Stimulated activated naive CD8-positive, alpha-beta T cell treated with anti-CD3 and anti-CD28 coated beads, Interleukin-15, Interleukin-2, amounts not matched to agents 100 U/mL and 50 U/mL, for 24 hours (primary cell): ENCODE data around the gene PTGS1.
"Not testable (repeated sequence)": the region's sequence is repeated elsewhere in the genome, so short reads cannot be mapped to it uniquely, and the experiment has no call there.

Experiments used
- ATAC-seq: fragments of 150-1000 bp; cut with Tn5 transposase; one replicate; pipeline ENCODE4 v1.10.0; 2021
- DNase-seq: peaks from one replicate; pipeline ENCODE4 v3.0.0; 2021

The PTGS1 gene

DNA sequence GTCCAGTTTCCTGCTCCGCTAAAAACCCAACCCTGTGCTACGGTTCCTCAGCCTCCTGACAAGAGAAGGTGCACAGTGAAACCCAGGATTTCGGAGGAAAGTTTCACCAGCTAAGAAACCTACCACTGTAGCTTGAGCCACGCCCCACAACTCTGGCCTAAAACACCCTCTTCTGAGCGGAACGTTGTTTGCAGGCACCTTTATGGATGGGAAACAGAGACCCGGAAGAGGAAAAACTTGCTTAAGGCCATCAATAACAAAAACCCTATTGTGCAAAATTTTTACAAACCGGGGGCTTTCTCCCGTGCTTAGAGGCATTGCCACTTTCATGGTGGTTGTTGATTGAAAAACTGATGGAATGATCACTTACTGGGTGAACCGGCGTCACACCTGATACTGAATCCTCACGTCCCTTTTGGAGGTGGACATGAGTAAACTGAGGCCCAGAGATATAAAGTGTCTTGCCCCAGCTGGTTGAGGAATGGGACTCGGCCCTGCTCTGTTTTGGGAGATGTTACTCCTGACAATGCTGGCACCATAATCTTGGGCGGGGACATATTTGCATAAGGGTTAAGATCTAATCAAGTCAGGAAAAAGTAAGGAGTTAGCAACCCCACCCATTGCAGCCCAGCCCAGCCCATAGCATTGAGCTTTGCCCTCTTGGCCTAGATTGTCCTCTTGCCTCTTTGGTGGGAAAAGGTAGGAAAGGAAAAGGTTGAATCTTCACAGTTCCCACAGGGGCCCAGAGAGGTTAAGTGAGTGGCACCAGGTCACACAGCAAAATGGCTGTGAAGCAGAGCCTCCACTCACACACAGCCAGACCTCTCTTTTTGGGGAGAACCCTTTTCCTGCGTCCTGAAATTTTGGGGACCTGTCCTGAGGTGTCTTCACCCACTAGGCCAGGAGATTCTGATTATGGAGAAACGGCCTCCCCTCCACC lies 23.2 kb upstream of the PTGS1 start:
- peak; percentile 26 for DNase-seq
- no peak for ATAC-seq

GRCh38 chr9:122348288-122348777 lies 22.5 kb upstream of the PTGS1 start:
- no peak for DNase-seq
- no peak for ATAC-seq

DNA sequence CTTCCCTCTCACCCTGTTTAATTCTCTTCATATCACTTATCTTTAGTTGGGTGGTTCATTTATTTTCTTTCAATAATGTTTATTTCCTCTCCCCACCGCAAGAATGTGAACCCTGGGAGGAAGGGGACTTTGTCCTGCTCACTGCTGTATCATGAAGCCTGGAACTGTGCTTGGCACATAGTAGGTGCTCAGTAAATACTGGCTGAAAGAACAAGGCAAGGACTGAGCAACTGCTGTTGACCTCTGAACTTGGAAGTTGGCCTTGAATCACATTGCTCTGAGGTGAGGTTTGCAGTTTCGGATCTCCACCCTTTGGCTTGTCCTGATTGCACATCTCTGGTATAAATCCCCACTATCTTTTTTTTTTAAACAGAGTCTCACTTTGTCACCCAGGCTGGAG lies 22.0 kb upstream of the PTGS1 start:
- ATAC-seq, result no peak
- no peak for DNase-seq

GRCh38 chr9:122349201-122349600 lies 21.6 kb upstream of the PTGS1 start:
- no peak for DNase-seq
- ATAC-seq, result no peak

DNA sequence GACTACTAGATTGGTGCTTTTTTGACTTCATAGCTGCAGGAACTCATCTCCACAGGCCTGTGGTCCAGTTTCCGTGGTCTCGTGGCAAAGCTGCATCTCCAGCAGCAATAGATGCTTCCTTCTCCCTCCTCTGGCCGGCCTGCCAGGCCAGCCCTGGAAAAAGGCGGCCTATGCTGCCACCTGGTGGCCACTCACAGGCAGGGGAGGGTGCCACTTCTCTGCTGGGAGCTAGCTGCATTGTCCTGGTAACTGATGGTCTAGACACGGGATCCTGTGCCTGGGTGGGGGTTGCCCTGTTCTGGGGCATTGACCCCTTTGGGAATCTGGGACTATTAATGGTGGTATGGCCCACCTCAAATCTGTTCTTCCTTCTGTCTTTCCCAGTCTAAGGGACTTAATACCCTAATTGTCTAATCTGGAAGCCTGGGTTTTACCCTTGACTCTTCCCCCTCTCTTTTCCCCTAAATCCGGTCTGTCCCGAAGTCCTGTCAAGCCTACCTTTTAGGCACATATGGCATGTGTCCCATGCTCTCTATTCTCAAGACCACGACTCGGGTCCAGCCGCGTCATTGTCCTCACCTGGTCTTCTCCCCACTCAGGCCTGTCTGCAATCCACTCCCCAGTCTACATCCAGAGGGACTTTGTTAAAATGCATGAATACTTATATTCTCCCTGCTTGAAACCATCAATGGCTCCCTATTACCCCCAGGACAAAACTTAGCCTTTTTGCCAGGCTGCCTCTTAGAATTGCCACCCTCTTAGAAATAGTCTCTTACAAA lies 20.1 kb upstream of the PTGS1 start:
- DNase-seq (peak; percentile 84), ATAC-seq (peak; percentile 84)

GRCh38 chr9:122354536-122355199 lies 16.2 kb upstream of the PTGS1 start:
- DNase-seq (no peak), ATAC-seq (no peak)

DNA sequence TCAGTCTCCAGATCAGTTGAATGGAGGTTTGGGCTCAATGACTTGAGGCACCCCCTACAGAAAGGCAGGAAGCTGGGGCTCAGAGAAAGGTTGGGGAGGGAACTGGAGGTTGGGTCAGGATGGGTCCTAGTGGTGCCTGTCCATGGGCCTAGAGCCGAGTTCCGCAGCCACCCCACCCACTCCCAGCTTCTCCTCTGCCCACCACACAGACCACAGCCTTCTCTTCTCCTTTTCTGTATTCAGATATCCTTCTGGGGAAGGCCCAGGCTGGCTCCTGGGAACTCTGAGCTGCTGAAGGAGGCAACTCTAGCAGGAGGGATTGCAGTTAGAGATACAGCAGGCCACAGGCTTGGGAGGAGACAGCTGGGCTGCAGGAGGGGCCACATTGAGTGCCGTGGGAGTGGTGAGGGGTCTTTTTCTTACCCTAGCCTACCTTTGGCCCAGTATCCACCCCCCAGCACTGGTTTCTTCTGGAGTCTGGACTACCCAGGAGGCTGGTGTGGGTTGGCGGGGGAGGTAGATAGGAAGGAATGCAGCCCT lies 15.4 kb upstream of the PTGS1 start:
- DNase-seq (no peak), ATAC-seq (no peak)

- DNase-seq, result no peak
- ATAC-seq, result no peak
Measured at GRCh38 chr9:122356627-122357026, 14.2 kb upstream of the PTGS1 start.

DNA sequence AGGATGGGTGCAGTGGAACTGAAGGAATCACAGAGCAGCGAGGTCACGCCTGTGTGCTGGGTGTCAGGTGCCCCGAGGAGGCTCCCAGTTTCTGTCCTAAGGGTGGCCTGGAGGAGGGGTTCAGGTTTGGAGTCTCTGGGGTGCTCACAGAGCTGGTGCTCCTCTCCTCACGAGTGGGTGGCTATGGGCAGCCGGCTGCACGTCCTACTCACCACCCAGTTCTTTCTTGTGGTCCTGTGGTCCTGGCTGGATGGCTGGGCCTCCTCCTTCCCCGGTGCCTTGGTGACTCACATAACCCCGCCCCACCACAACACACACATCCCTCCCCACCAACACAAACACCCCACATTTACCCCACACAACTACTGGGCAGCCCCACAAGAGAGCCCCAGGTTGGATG lies 9.9 kb upstream of the PTGS1 start:
- peak; percentile 20 for DNase-seq
- peak; percentile 58 for ATAC-seq

DNA sequence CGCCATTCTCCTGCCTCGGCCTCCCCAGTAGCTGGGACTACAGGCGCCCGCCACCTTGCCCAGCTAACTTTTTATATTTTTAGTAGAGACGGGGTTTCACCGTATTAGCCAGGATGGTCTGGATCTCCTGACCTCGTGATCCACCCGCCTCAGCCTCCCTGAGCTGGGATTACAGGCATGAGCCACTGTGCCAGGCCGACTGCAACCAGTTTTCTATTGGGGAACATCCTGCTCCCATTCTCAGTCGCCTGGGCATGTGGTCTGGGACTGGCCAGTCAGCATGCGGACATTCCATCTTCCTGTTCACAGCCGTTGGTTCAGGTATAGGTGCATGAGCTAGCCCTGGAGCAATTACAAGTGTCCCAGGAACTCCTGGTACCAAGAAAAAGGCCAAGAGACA lies 7.7 kb upstream of the PTGS1 start:
- ATAC-seq, DNase-seq: not testable (repeated sequence)

DNA sequence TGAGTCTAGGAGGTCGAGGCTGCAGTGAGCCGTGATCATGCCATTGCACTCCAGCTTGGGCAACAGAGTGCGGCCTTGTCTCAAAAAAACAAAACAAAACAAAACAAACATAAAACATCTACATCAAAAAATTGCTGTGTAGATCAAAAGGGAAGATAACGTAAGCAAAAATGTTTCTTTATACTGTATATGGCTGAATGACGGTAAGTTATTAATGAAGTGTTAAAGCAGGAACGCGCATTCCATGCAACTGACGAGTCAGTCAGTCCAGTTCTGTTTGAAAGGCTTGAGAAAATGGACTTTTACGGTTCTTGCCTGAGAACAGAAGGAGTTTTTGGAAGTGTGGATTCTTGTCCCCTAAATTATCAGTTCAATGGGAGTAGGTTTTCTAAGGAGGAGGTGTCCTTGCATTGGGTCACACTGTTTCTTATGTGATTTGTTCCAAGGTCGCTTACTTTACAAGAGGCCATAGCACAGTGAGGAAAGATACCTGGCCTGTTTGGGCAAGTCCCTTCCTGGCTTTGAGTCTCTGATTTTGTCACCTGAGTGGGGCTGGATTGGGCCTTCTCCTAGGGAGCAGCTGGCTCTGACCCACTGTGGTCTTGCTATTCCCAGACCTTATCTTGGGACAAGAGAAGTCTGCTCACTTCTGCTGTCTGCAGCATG lies 6.6 kb upstream of the PTGS1 start:
- ATAC-seq, result no peak
- no peak for DNase-seq

DNA sequence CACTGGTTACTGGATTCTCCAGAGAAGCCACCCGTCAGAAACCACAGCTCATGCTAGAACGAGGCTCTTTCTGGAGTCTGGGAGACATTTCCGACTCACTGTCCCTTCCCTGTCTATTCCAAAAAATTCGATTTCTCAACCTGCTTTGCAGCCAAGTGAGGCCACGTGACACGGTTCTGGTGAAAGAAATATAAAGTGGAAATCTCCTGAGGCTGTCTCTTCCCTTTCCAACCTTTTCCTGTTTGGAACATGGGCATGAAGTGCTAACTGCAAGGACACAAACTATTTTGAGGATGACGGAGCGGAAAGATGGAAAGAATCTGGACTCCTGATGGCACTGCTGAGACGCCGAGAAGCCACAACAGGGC lies 6.1 kb upstream of the PTGS1 start:
- ATAC-seq, result no peak
- DNase-seq, result no peak

DNA sequence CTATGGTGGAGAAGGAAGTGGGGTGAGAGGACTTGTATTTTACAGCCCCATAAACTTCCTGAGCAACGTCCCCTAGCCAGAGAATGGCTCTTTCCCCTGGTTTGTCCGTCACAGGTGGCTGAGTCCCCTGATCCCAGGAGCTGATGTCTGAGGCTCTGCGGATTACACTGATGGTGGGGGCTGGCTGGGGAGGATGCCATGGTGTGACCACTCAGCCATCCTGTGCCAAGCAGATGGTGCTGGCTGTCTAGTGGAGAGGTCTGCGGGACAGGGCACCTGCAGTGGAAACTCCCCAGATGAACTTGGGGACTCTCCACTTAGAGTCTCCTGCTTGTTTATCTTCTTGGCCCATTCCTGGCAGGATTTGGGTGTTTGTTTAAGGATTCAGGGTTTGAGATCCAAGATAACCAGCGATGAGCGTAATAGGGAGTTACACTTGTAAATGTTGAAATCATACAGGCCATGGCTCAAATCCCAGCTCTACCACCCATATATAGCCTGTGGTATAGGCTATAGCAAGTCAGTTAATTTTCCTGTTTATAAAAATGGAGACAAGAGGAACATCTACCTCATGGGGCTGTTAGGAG lies 4.7 kb upstream of the PTGS1 start:
- ATAC-seq, result no peak
- no peak for DNase-seq

GRCh38 chr9:122367065-122367464 lies 3.8 kb upstream of the PTGS1 start:
- DNase-seq (no peak), ATAC-seq (no peak)

- DNase-seq, result no peak
- no peak for ATAC-seq
Measured at GRCh38 chr9:122367774-122368460, 2.9 kb upstream of the PTGS1 start.

DNA sequence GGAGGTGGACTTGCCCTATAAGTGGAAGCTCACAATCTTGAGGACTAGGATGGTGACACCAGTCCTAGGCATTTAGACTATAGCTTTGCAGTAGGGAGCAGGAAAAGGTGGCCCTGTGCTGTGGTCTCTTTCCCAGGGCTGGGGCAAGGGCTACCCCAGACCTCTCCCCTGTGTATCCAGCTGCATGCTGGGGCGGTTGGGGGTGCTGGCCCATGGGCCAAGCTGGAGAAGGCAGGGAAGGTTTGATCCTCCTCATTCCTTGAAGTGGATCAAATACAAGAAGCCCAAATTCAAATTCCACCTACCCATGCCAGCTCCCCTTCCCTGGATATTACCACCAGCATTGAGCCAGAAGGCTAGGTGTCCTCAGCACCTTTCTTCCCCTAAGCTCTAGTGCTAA lies 2.2 kb upstream of the PTGS1 start:
- no peak for ATAC-seq
- no peak for DNase-seq

- DNase-seq (no peak), ATAC-seq (no peak)
Measured at GRCh38 chr9:122370303-122370702, 521 bp upstream of the PTGS1 start.

- ATAC-seq, result no peak
Measured at GRCh38 chr9:122371846-122372245, 1.0 kb downstream of the PTGS1 start.

GRCh38 chr9:122372856-122373845 lies 2.3 kb downstream of the PTGS1 start:
- ATAC-seq (no peak), DNase-seq (no peak)

More at GRCh38 chr9:122371846-122372245, 1.0 kb downstream of the PTGS1 start:
- DNase-seq, result no peak
